SIG-M5 treated with dmso at 0.1 percent for 504 hours (cell line): Measurements from ENCODE around the gene LIPK.
A peak's percentile ranks its signal among the peaks of the same experiment; 100 is the strongest.
"Not testable (repeated sequence)": the region's sequence is repeated elsewhere in the genome, so short reads cannot be mapped to it uniquely, and the experiment has no call there.

ENCODE experiments used
- DNase-seq: peaks from one replicate; lab custom pipeline; 2025; ENCODE audit not compliant: unreplicated experiment; lab: John Stamatoyannopoulos, UW

The LIPK gene

GRCh38 chr10:88715517-88715916 is 9.5 kb downstream of the LIPK start:
- DNase-seq, result no peak

GRCh38 chr10:88721392-88721791 is 15.3 kb downstream of the LIPK start:
- no peak for DNase-seq

GRCh38 chr10:88725798-88726197 is 19.7 kb downstream of the LIPK start:
- peak; percentile 10 for DNase-seq

- no peak for DNase-seq
Observed at GRCh38 chr10:88728107-88728763, 22.2 kb downstream of the LIPK start.

- DNase-seq, result no peak
Observed at GRCh38 chr10:88730864-88731263, 24.8 kb downstream of the LIPK start.

GRCh38 chr10:88731296-88731695 is 25.2 kb downstream of the LIPK start:
- DNase-seq, result peak; percentile 44

- DNase-seq, result no peak
Observed at GRCh38 chr10:88733215-88733614, 27.2 kb downstream of the LIPK start.

GRCh38 chr10:88735661-88736060 is 29.6 kb downstream of the LIPK start:
- no peak for DNase-seq

GRCh38 chr10:88741921-88742320 is 35.9 kb downstream of the LIPK start:
- not testable (repeated sequence) for DNase-seq

GRCh38 chr10:88742448-88742847 is 36.4 kb downstream of the LIPK start:
- DNase-seq, result no peak

- DNase-seq, result no peak
Observed at GRCh38 chr10:88744002-88744401, 38.0 kb downstream of the LIPK start.

GRCh38 chr10:88745633-88746032 is 39.6 kb downstream of the LIPK start:
- DNase-seq, result no peak

GRCh38 chr10:88754287-88754686 is 48.2 kb downstream of the LIPK start:
- no peak for DNase-seq

GRCh38 chr10:88755753-88756152 is 49.7 kb downstream of the LIPK start:
- no peak for DNase-seq

GRCh38 chr10:88756660-88757059 is 50.6 kb downstream of the LIPK start:
- DNase-seq, result no peak

- peak; percentile 87 for DNase-seq
Observed at GRCh38 chr10:88759366-88760101, 53.5 kb downstream of the LIPK start, which contains the start of gene LIPN. TSS of gene LIPN (plus strand) at chr10:88760020. CDS start at chr10:88761406, 1,386 bp downstream.

GRCh38 chr10:88762906-88763305 is 56.9 kb downstream of the LIPK start:
- no peak for DNase-seq

- DNase-seq, result no peak
Observed at GRCh38 chr10:88763441-88763840, 57.4 kb downstream of the LIPK start.

- no peak for DNase-seq
Observed at GRCh38 chr10:88764110-88764509, 58.1 kb downstream of the LIPK start.

- no peak for DNase-seq
Observed at GRCh38 chr10:88765816-88766215, 59.8 kb downstream of the LIPK start.

- no peak for DNase-seq
Observed at GRCh38 chr10:88769384-88769783, 63.3 kb downstream of the LIPK start.

- DNase-seq, result no peak
Observed at GRCh38 chr10:88781206-88781605, 75.2 kb downstream of the LIPK start.

- no peak for DNase-seq
Observed at GRCh38 chr10:88782222-88782621, 76.2 kb downstream of the LIPK start.
